ENCODE results near the gene SMARCAL1.

- TF ChIP-seq POLR2AphosphoS5 (IDR thresholded peaks at IDR 0.05; ENCODE audit: low read depth, low read length): no peak
- TF ChIP-seq FOXP2 (optimal IDR thresholded peaks at IDR 0.05; ENCODE audit: borderline replicate concordance, extremely low read depth, extremely low read length, insufficient read depth): no peak
- TF ChIP-seq TAF1 (IDR thresholded peaks at IDR 0.05; ENCODE audit: borderline replicate concordance, insufficient read depth, low read length): no peak
- no peak for TF ChIP-seq REST (IDR thresholded peaks at IDR 0.05; ENCODE audit: insufficient read depth in 1 of 2, low read depth in 2 of 2, low read length in 2 of 2)
- no peak for TF ChIP-seq SIN3A (IDR thresholded peaks at IDR 0.05; ENCODE audit: borderline replicate concordance, insufficient read depth, low read length)
Measured at GRCh38 chr2:216426166-216426777, 14.0 kb downstream of the SMARCAL1 start.

Data from PFSK-1 (cell line).